ENCODE data around the gene SLC38A1.

SLC38A1 gene

DNA sequence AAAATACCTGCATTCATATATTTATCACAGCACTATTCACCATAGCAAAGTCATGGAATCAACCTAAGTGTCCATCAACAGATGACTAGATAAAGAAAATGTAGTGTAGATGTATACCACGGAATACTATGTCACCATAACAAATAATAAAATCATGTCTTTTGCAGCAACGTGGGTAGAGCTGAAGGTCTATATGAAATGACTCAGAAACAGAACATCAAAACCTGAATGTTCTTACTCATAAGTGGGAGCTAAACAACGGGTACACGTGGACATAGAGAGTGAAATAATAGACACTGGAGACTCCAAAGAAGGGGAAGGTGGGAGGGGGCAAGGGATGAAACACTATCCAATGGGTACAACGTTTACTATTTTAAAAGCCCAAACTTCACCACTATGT lies 37.9 kb downstream of the SLC38A1 start:
- no peak for DNase-seq (ENCODE audit: low read depth)

DNA sequence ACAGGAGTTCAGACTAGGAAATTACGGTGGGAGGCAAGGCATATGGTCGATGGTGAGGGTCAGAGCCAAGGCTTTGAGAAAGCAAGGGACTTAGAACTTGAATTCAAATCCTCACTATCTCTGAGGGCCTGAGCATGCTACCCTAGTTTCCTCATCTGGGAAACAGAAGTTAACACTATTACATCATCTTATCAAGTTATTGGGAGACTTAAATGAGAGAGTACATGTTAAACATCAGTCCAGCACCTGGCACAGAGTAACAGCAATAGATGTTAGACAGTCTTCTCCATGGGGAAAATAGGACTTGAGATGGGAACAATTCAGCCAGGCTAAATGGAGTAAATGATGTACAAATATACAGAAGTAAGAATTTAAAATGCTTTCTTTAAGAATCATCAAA lies 38.5 kb downstream of the SLC38A1 start:
- DNase-seq (ENCODE audit: low read depth), result no peak

GRCh38 chr12:46227616-46228015 lies 41.2 kb downstream of the SLC38A1 start:
- no peak for DNase-seq (ENCODE audit: low read depth)

- DNase-seq (ENCODE audit: low read depth), result no peak
Observed at GRCh38 chr12:46224386-46224785, 44.5 kb downstream of the SLC38A1 start.

GRCh38 chr12:46223047-46223446 lies 45.8 kb downstream of the SLC38A1 start:
- DNase-seq (ENCODE audit: low read depth), result no peak

- no peak for DNase-seq (ENCODE audit: low read depth)
Observed at GRCh38 chr12:46222636-46223035, 46.2 kb downstream of the SLC38A1 start.

GRCh38 chr12:46221255-46222128 lies 47.4 kb downstream of the SLC38A1 start:
- no peak for DNase-seq (ENCODE audit: low read depth)

DNA sequence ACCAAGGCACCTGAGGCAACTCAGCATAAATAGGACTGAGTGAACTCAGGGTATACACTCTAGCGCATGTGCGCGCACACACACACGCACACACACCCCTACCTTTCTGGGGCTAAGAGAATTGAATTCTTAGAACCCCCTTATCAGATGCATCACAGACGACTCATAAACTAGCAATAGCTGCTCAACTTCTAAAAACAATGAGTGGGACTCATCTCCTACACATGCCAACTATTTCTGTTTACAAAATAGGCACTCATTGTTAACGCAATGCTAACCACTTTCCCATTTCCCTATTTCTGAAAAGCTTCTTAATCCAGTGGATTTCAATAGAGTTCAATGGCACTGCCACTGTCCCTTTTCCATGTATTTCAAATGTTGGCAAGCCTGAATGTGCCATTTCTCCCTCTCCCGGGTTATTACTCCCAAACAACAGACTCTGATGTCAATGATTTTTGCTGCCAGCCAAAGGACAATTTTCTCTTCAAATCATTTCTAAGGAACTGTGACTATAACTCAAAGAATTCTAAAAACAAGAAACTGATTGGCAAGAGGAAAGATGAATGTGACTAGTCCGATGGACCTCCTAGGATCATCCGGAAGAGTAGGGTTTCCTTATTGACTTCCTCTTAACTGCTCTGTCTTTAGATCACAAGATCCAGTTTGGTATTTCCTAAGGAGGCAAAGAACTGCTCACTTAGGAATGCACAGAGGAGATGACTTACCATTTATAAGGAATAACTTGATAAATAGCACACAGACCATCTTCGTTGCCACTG lies 48.8 kb downstream of the SLC38A1 start:
- DNase-seq (ENCODE audit: low read depth), result peak; percentile 71

GRCh38 chr12:46219132-46219876 lies 49.5 kb downstream of the SLC38A1 start:
- no peak for DNase-seq (ENCODE audit: low read depth)

DNA sequence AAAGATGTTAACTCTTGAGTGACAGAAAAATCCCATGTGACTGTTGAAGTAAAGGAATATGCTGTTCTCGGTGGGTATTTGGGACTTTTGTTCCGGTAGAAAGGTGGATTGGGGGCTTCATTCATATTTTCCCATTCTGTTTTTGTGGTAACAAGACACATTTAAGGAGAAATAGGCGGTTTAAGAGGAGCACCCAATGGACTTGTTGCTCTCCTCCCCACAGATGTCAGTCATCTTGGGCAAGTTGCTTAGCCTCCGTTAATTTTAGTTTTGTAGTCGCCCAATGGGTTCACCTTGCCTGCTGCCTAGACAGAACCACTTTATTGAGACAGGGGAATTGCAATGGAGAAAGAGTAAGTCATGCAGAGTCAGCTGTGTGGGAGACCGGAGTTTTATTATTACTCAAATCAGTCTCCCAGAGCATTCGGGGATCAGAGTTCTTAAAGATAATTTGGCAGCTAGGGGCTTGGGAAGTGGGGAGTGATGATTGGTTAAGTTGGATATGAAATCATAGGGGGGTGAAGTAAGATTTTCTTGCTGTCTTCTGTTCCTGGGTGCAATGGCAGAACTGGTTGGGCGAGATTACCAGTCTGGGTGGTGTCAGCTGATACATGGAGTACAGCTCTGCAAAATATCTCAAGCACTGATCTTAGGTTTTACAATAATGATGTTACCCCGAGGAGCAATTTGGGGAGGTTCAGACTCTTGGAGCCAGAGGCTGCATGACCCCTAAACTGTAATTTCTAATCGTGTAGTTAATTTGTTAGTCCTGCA lies 50.3 kb downstream of the SLC38A1 start:
- no peak for DNase-seq (ENCODE audit: low read depth)

DNA sequence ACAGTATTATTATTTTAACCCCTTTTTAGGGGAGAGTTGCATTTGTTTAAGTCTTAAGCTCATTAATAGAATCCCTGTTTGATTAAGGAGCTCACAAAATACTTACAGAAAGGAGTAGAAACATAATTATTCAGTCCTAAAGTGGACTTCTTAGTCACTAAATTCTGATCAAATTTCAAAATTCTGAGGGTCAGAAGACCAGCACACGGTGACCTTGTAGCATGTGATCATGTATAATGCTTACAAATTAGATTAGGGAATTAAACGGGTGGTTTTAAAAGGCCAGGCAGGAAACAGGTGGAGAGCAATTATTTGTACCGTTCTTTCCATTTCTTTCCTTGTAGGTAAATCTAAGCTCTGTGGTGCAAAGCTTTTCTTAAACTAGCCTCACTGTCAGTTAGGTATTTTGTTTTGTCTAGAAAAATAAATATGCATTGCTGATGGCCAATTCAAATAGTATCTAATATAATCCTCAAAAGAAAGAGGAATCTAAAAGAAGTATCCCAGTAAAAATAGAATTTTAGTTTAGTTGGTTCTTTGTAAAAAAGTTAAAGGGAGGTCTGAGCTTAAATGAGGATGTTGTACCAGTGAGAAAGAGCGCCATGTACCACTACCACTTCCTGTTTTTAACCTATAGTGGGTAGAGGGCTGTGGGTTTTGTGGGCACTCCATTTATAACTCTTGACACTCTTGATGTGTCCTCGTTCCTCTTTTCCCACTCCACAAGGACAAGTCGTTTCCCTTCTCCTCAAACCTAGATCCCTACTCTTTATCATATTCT lies 51.1 kb downstream of the SLC38A1 start:
- DNase-seq (ENCODE audit: low read depth), result peak; percentile 25

GRCh38 chr12:46214668-46215436 lies 54.0 kb downstream of the SLC38A1 start:
- peak; percentile 66 for DNase-seq (ENCODE audit: low read depth)

DNA sequence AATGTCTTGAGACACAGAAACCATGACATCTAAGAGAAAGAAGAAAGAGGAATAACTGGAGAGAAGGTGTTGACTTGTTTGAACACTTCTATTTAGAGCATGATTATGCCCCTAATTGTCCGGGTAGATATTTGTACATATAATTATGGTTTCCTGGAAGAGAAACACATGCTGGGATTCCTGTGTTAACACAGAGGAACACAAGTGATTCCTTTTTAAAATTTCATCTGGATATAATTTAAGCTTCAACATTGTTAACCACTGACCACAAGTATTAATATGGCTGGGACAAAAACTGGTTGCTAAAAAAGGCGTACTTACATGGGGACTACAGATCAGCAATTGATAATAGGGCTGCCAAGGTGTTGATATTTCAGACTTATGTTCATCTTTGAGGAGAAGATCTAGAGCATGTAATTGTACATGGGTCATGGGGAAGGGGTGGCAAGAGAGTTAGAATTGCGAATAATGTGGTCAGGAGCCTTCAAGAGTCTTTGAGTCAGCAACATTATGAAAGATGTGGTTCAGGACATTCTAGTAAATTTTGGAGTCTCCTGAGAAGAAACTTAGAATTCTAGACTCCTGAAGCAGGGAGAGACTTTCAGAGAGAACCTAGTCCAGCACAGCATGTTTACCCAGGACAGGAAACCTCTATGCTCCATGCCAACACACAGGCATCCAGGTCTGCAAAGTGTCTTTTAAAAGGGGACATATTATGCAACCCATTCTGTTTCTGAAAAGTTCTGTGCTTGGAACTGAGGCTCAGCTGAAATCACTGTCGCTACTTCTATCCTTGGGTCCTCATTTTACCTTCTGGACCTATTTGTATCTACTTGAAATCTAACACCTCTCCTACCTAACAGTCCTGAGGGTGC lies 56.5 kb downstream of the SLC38A1 start:
- no peak for DNase-seq (ENCODE audit: low read depth)

GRCh38 chr12:46210873-46211439 lies 57.9 kb downstream of the SLC38A1 start:
- no peak for DNase-seq (ENCODE audit: low read depth)

GRCh38 chr12:46209914-46210872 lies 58.6 kb downstream of the SLC38A1 start:
- DNase-seq (ENCODE audit: low read depth), result peak; percentile 76

GRCh38 chr12:46209170-46209569 lies 59.7 kb downstream of the SLC38A1 start:
- DNase-seq (ENCODE audit: low read depth), result no peak

GRCh38 chr12:46208370-46208769 lies 60.5 kb downstream of the SLC38A1 start:
- no peak for DNase-seq (ENCODE audit: low read depth)

DNA sequence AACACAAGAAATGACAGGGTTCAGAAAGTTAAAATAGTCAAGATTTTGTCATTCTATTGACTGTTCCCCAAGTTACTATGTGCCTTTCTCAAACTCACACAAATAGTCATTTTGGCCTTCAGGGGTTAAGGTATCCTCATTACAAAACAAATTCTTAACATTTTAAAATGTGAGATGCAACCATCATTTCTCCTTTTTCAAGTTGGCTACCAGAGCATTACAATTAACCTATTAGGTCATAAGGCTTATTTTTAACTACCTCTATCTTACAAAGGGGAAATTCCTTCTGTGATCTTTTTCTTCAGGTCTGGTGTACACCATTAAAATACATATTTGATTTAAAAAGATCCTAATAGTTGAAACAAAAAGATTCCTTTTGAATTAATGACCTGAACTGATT lies 61.2 kb downstream of the SLC38A1 start:
- DNase-seq (ENCODE audit: low read depth), result no peak

Data from stimulated activated CD4-positive, alpha-beta T cell treated with anti-CD3 and anti-CD28 coated beads, Interleukin-2, amount 100 ng/mL, for 4 hours (primary cell).